Measurements from ENCODE around the gene MACROD2.
"Not testable (repeated sequence)": the region's sequence is repeated elsewhere in the genome, so short reads cannot be mapped to it uniquely, and the experiment has no call there.

MACROD2 gene

GRCh38 chr20:15498926-15499325 lies 1503.6 kb downstream of the MACROD2 start:
- DNase-seq = no peak

DNA sequence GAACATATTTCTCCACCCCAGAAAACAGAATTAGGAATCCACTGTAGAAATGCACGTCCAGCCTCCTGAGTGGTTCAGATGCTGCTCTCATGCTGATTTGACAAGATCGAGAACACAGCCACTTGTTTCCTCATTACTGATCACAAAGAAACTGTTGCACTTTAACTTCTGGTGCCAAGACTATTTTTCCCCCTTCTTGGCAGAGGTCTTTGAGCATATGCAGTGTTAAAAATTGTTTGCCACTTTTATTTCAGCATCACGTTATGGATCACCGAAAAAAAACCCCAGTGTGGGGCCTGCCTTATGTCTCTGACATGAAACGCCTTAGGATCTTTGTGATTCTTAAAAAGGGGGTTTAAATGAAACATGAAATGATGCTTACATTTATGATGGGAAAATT lies 1511.0 kb downstream of the MACROD2 start:
- no peak for DNase-seq

- no peak for DNase-seq
These were observed 1511.8 kb downstream of the MACROD2 start for GRCh38 chr20:15507151-15507550.

GRCh38 chr20:15511551-15511950 lies 1516.2 kb downstream of the MACROD2 start:
- DNase-seq = no peak

- peak; percentile 24 for DNase-seq
These were observed 1517.6 kb downstream of the MACROD2 start for GRCh38 chr20:15512916-15513315.

DNA sequence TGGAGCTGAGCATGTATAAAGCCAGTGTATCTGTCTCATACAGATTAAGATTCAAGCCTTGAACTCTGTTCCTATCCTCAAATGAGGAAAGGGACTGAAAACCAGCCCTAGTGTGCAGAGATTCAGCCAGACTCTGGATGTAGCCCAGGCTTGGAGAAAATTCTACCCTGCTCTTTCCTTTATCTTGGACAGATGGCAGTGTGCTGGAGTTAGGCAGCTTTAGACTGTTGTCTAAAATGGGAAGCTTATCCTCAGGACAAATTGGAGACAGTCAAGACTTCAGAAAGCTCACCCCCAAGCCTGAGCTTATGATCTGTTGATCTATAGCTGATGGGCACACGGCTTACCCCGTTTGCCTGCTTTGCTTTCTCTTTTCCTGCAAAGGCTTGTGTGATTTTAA lies 1520.4 kb downstream of the MACROD2 start:
- no peak for DNase-seq

GRCh38 chr20:15520930-15521524 lies 1525.7 kb downstream of the MACROD2 start:
- DNase-seq = no peak

DNA sequence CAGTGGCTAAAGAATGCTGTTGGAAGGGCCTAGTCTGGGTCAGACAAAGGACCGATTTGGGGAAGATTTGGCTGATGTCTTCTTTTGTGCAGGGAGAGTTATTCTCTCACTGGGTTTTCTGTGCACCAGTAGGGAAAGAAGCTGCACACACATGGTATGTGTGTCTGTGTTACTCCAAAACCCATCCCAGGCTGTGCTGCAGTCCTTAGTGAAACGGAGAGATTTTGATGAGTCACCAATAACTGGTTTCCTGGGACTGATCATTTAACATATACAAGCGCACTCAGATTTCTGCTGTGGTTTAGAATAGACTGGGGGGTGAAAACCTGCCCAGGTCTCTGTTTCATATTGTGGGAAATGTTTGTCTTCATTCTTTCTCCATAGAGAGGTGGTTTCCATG lies 1528.1 kb downstream of the MACROD2 start:
- DNase-seq = peak; percentile 32

DNA sequence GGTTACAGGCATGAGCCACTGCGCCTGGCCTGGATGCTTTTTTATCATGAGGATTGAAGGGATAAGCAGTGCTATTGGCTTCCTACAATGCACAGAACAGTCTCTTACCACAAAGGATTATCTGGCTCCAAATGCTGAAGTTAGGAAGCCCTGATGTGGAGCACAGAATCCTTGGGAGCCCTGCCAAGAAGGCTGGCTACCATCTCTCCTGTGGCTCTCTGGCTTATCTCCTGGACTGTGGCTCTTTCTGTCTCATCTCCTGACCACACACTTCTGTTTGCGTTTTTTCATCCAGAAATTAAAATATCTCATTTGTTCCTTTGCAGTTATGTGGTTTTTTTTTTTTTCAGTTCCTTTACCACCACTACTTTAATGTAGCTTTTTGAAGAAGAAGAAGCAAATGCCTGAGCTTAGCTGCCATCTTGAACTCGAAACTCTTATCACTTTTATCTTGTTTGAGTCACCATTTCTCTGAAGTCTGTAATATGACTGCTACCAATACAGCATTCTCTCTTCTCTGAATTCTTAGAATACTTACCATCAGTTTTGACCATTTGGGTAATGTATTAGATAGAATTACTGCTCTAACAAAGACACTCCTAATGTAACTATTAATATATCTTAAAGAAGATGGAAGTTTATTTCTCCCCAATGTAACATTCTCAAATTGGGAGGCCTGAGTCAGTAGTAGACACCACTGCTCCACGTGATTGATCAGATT lies 1533.2 kb downstream of the MACROD2 start:
- DNase-seq = peak; percentile 53

DNA sequence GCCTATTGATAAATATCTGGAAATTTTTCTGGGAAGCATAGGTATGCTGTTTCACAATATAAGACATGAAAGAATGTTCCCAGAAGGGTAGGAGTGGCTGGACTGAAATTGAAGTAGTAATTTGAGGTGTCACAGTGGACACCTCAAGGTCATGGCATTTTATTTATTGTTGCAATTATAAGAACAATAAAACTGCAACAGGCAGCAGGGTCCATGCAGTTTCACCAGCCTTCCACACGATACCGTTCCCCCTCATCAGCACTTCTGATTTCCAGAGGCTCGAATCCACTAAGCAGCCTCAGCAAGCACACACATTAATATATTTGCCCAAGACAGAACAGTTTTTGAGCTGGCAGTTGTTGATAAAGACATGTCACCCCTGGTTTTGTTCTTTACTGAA lies 1540.5 kb downstream of the MACROD2 start:
- no peak for DNase-seq

GRCh38 chr20:15537200-15537599 lies 1541.9 kb downstream of the MACROD2 start:
- DNase-seq = not testable (repeated sequence)

DNA sequence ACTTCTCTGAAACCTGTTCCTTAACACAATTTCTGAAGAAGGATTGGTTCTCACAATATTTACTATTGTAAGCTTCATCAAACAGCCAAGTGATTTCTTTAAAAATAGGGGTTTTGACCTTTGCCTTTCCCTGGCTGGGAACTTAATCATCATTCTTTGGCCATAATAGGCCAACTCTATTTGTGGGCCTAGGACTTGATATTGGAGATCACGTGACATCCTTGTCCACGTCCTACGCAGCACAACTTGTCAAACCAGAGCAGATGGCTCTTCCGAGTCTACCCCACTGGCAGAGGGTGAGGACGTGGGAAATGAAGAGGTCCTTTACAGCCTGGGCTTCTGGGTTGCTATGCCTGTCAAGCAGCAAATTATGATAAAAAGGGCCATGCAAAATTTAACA lies 1547.3 kb downstream of the MACROD2 start:
- DNase-seq = no peak

GRCh38 chr20:15544742-15545141 lies 1549.4 kb downstream of the MACROD2 start:
- no peak for DNase-seq

DNA sequence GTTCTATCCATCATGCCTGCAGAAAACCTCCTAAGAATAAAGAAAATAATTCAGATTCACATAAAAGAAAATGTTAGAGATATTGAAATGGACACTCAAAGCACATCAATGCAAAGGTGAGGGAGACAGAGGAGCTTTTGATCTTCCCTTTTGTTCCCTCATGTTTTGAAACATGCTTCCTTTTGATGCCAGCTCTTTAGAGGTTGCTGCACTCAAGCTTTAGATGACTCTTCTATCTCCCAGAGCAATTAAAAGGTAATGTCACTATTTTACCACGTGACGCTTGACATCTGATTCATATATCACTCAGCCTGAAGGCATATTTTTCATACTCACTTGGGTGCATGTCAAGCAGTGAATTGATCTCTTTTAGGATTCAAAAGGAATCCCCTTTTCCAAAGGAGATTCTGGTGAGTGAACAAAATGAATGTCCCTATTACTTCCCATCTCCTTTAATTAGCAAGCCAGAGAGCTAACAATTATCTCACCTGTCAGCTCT lies 1551.3 kb downstream of the MACROD2 start:
- no peak for DNase-seq

DNA sequence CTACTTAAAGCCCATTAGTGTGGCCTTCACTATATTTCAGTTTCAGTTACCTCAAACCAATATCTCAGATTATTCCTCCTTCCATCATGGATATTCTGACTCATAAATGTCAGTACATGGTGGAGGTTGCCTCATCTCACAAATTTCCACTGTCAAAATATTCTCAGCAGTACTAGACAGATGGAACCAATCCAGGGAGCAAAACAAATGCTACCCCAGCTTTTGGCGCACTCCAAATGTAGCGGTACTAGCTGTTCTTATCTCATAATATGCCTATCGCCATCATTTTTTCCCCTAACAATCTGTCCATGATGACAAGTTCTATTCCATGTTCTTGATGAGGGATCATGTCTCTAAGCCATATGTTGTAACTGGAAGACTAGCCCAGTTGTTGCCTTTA lies 1551.8 kb downstream of the MACROD2 start:
- peak; percentile 4 for DNase-seq

DNA sequence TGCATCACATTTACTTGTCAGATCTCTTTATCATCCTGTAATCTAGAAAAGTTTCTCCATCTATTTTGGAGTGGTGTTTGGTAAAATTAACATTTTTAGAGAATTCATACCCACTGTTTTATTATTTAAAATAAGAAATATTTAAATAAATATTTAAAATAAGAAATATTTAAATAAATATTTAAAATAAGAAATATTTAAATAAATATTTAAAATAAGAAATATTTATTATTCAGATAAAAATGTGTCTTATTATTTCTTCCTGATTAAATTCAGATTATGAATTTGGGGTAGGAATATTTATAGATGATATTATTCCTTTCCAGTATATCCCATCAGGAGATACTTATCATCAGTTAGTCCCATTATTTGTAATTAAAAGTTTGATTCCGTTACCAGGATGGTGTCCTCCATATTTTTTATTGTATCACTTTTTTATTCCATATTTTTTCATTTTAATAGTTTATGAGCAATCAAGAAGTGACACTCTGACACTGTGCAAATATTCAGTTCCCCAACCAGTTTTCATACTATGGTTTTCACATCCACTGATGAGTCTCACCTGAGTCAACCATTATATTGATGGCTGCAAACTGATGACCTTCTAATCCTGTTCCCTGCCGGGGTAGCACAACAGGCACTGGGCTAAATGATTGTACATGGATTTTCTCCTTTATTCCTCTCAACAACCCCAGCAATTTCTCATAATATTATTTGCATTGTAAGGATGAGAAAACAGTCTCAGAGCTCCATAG lies 1555.0 kb downstream of the MACROD2 start:
- DNase-seq = no peak

- DNase-seq = peak; percentile 60
These were observed 1560.6 kb downstream of the MACROD2 start for GRCh38 chr20:15555913-15556312.

DNA sequence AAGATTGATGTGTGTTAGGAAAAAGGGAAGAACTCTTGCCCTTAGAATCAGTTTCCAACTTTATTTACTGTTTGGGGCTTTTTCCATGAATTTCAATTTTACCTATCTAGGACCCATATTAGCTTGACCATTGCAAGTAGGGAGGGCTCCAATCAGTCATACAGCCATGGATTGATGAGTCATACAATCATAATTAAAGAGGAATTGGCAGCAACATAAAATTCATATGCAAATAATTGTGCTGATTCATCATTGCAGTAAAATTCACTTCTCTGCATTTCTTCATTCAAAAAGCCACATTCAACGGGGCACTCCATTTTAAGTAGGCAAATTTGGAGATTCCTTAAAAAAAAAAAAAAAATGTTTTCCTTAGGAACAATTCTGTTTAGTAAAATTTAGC lies 1561.6 kb downstream of the MACROD2 start:
- peak; percentile 51 for DNase-seq

DNA sequence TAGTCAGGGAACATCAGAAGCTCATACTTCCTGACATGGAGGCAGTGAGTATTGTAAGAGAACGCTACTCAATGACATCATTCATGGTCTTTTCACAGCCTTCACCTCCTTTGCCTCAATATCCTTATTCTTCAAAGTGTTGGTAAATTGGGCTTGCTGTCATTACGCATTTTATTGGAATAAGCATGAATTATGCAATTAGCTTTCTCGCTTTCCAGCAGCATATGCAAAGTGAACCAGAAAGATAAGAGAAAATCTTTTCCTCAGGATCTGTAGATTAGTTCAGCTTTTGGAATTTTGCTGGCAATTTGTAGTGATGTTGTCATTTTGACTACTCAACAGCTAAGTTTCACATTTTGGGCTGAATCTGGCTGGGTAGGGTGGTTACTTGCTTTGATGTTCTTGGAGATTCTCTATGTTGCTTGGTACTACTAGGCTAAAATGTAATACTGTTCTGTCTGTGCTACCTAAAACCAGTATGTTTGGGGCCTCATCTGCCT lies 1565.8 kb downstream of the MACROD2 start:
- DNase-seq = no peak

GRCh38 chr20:15561707-15562404 lies 1566.5 kb downstream of the MACROD2 start:
- DNase-seq = no peak

GRCh38 chr20:15563836-15564235 lies 1568.5 kb downstream of the MACROD2 start:
- DNase-seq = no peak

- DNase-seq = no peak
These were observed 1569.7 kb downstream of the MACROD2 start for GRCh38 chr20:15564981-15565380.

DNA sequence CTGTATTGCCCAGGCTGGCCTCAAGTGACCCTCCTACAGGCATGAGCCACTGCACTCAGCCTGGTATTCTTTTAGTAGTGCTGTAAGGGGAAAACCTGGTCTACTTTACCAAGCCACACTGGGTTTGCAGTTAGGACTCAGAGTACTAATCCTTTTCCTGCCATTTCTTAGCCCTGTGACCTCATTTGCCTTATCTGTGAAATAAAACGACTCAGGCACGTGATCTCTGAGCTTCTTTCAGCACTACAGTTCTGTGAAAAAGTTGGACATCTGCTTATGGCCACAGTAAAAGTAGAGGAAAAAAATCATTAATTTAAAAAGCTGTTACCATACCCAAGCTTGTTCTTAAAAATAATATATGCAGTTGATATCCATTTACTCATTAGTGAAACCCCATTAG lies 1570.5 kb downstream of the MACROD2 start:
- DNase-seq = no peak

All from fibroblast of skin of abdomen (primary cell).